ENCODE results near the gene ZCCHC24. TPM values are rescaled to one million over a fixed set of nuclear protein-coding genes. Genes with fewer than 3 reads are reported as not detected.
A peak's percentile ranks its signal among the peaks of the same experiment; 100 is the strongest.

Gene ZCCHC24
- total RNA-seq, 1 experiment from 2014 or later, result 3.1 TPM

DNA sequence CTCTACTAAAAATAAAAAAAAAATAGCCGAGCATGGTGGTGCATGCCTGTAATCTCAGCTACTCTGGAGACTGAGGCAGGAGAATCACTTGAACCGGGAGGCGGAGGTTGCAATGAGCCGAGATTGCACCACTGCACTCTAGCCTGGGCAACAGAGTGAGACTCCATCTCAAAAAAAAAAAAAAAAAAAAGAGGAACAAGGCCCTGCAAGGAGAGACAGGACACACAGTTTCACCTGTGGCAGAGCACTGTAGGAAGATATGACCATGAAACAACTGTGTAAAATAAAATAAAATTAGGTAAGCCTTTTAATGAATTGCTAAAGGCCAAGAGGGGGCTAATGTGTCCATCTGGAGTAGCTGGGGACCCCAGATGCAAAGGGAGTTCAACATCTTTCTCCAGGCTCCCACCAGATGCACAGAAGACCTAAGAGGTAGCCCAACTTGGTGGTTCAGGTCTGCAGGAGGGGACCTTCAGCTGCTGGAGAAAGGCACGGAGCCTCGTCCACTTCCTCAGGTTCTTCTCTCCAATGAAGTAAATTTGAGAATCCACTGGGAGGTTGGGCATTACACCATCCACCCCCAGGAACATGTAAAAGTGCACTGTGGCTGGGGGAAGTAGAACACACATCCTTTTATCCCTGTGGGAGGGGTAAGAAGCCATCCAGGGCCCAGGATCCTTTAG is 85.5 kb downstream of the ZCCHC24 start:
- ChIA-PET POLR2A (no interaction called here), CTCF (no interaction called here)
- Mint-ChIP-seq H3K27ac (ENCODE audit: unreplicated experiment) (no peak overlapping the region), H3K4me3 (ENCODE audit: unreplicated experiment) (no peak overlapping the region), H3K27me3 (ENCODE audit: insufficient read depth, unreplicated experiment) (no peaks in the 10 kb centered on the region), H3K4me1 (ENCODE audit: low read depth, unreplicated experiment) (peaks cover 8% of the 10 kb centered on the region), H3K36me3 (ENCODE audit: insufficient read depth, unreplicated experiment) (peaks cover 24% of the 10 kb centered on the region), H3K9me3 (ENCODE audit: unreplicated experiment) (no peaks in the 10 kb centered on the region)
- no peaks in the 10 kb centered on the region for H3K9me3 ChIP-seq
- TF ChIP-seq, protein P1, sequence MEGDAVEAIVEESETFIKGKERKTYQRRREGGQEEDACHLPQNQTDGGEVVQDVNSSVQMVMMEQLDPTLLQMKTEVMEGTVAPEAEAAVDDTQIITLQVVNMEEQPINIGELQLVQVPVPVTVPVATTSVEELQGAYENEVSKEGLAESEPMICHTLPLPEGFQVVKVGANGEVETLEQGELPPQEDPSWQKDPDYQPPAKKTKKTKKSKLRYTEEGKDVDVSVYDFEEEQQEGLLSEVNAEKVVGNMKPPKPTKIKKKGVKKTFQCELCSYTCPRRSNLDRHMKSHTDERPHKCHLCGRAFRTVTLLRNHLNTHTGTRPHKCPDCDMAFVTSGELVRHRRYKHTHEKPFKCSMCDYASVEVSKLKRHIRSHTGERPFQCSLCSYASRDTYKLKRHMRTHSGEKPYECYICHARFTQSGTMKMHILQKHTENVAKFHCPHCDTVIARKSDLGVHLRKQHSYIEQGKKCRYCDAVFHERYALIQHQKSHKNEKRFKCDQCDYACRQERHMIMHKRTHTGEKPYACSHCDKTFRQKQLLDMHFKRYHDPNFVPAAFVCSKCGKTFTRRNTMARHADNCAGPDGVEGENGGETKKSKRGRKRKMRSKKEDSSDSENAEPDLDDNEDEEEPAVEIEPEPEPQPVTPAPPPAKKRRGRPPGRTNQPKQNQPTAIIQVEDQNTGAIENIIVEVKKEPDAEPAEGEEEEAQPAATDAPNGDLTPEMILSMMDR (IDR thresholded peaks at IDR 0.05; ENCODE audit: insufficient read depth in 1 of 2, low read depth in 1 of 2, low read length in 1 of 2, severe bottlenecking in 1 of 2, unreplicated experiment in 1 of 2), result no peak
- intact Hi-C loops (cut with micrococcal nuclease; ENCODE audit: unreplicated experiment), result loop anchor here (2.0 kb wide), 1 partner anchor 15 kb away; no protein-coding TSS in a partner anchor
- H3K27me3 ChIP-seq (replicated peaks; ENCODE audit: control insufficient read depth, insufficient read depth, low read length), result no peaks in the 10 kb centered on the region
- no TSS peak for BruUV-seq (replicated peaks)
- H3K36me3 ChIP-seq (ENCODE audit: control insufficient read depth, insufficient read depth, low read length), result no peaks in the 10 kb centered on the region; the same call in 1 of the 2 replicates
- no peak overlapping the region for H3K4me3 ChIP-seq (ENCODE audit: low read depth, low read length)
- no peak for DNase-seq
- H3K4me1 ChIP-seq, result peaks cover 22% of the 10 kb centered on the region

DNA sequence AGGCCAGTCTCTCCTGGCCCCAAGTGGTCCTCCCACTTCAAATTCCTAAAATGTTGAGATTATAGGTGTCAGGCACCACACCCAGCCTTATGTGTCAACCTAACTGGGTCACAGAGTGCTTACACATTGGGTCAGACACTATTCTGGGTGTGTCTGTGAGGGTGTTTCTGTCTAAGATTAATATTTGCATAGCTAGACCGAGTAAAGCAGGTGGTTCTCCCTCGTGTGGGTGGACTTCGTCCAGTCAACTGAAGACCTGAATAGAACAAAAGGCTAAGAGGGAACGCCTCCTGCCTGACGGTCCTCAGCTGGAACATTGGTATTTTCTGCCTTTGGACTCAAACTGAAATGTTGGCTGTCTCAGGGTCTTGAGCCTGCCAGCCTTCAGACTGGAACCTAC is 86.6 kb downstream of the ZCCHC24 start:
- TF ChIP-seq, protein P1 (IDR thresholded peaks at IDR 0.05; ENCODE audit: insufficient read depth in 1 of 2, low read depth in 1 of 2, low read length in 1 of 2, severe bottlenecking in 1 of 2, unreplicated experiment in 1 of 2), result no peak
- peak overlapping the region; percentile 61 for H3K27ac Mint-ChIP-seq (ENCODE audit: unreplicated experiment)
- no peaks in the 10 kb centered on the region for H3K27me3 Mint-ChIP-seq (ENCODE audit: insufficient read depth, unreplicated experiment)
- no peaks in the 10 kb centered on the region for H3K27me3 ChIP-seq (replicated peaks; ENCODE audit: control insufficient read depth, insufficient read depth, low read length)
- peaks cover 35% of the 10 kb centered on the region for H3K36me3 Mint-ChIP-seq (ENCODE audit: insufficient read depth, unreplicated experiment)
- ChIA-PET POLR2A (interaction anchor here (0.6 to 1.3 kb wide), 4 partner anchors 11 to 116 kb away, joined by 3 to 8 read pairs (median 4); partner anchors contain the start of gene PPIF), CTCF (interaction anchor here (0.6 to 2.2 kb wide), 6 partner anchors 11 to 300 kb away, joined by 3 to 10 read pairs (median 4); no protein-coding TSS in a partner anchor)
- H3K4me1 Mint-ChIP-seq (ENCODE audit: low read depth, unreplicated experiment), result peaks cover 8% of the 10 kb centered on the region
- no peak overlapping the region for H3K4me3 Mint-ChIP-seq (ENCODE audit: unreplicated experiment)
- no TSS peak for BruUV-seq (replicated peaks)
- peaks cover 5% of the 10 kb centered on the region; the same call in 1 of the 2 replicates for H3K36me3 ChIP-seq (ENCODE audit: control insufficient read depth, insufficient read depth, low read length)
- peak; percentile 87 to 91 for DNase-seq
- H3K4me1 ChIP-seq, result peaks cover 22% of the 10 kb centered on the region
- H3K9me3 Mint-ChIP-seq (ENCODE audit: unreplicated experiment), result no peaks in the 10 kb centered on the region
- intact Hi-C loops (cut with micrococcal nuclease; ENCODE audit: unreplicated experiment), result loop anchor here (2.0 kb wide), 1 partner anchor 16 kb away; no protein-coding TSS in a partner anchor
- no peaks in the 10 kb centered on the region for H3K9me3 ChIP-seq
- no peak overlapping the region for H3K4me3 ChIP-seq (ENCODE audit: low read depth, low read length)

DNA sequence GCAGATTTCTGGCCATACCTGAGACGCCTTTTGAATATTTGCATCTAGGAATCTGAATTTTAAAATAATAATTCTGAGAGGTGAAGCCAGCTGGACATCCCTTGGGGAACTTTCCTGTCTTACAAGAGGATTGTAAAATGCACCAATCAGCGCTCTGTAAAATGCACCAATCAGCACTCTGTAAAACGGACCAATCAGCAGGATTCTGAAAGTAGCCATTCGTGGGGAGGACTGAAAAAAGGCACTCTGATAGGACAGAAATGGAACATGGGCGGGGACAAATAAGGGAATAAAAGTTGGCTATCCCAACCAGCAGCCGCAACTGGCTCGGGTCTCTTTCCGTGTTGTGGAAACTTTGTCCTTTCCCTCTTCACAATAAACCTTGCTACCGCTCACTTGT is 88.2 kb downstream of the ZCCHC24 start:
- Mint-ChIP-seq H3K4me1 (ENCODE audit: low read depth, unreplicated experiment) (peaks cover 8% of the 10 kb centered on the region), H3K4me3 (ENCODE audit: unreplicated experiment) (no peak overlapping the region), H3K27ac (ENCODE audit: unreplicated experiment) (peak overlapping the region; percentile 61), H3K36me3 (ENCODE audit: insufficient read depth, unreplicated experiment) (peaks cover 50% of the 10 kb centered on the region), H3K9me3 (ENCODE audit: unreplicated experiment) (no peaks in the 10 kb centered on the region), H3K27me3 (ENCODE audit: insufficient read depth, unreplicated experiment) (no peaks in the 10 kb centered on the region)
- intact Hi-C loops (cut with micrococcal nuclease; ENCODE audit: unreplicated experiment), result no loop called here
- H3K27me3 ChIP-seq (replicated peaks; ENCODE audit: control insufficient read depth, insufficient read depth, low read length), result no peaks in the 10 kb centered on the region
- BruUV-seq (replicated peaks), result no TSS peak
- TF ChIP-seq, protein P1 (IDR thresholded peaks at IDR 0.05; ENCODE audit: insufficient read depth in 1 of 2, low read depth in 1 of 2, low read length in 1 of 2, severe bottlenecking in 1 of 2, unreplicated experiment in 1 of 2), result no peak
- peaks cover 8% of the 10 kb centered on the region for H3K36me3 ChIP-seq (ENCODE audit: control insufficient read depth, insufficient read depth, low read length)
- H3K4me1 ChIP-seq, result peaks cover 22% of the 10 kb centered on the region
- no peak overlapping the region for H3K4me3 ChIP-seq (ENCODE audit: low read depth, low read length)
- POLR2A ChIA-PET, result no interaction called here
- CTCF ChIA-PET, result interaction anchor here (2.2 kb wide), 1 partner anchor 17 kb away, joined by 10 read pairs; no protein-coding TSS in a partner anchor
- no peak for DNase-seq
- no peaks in the 10 kb centered on the region for H3K9me3 ChIP-seq

Data from Caco-2 (cell line).